Stimulated activated CD8-positive, alpha-beta memory T cell treated with anti-CD3 and anti-CD28 coated beads, Interleukin-15, amount 100 ng/mL, for 24 hours (primary cell): ENCODE data around the gene CAND2.

ENCODE experiments used
- DNase-seq: peaks from one replicate; pipeline ENCODE4 v3.0.0-alpha.2; 2020; ENCODE audit warnings: low read depth

The CAND2 gene

DNA sequence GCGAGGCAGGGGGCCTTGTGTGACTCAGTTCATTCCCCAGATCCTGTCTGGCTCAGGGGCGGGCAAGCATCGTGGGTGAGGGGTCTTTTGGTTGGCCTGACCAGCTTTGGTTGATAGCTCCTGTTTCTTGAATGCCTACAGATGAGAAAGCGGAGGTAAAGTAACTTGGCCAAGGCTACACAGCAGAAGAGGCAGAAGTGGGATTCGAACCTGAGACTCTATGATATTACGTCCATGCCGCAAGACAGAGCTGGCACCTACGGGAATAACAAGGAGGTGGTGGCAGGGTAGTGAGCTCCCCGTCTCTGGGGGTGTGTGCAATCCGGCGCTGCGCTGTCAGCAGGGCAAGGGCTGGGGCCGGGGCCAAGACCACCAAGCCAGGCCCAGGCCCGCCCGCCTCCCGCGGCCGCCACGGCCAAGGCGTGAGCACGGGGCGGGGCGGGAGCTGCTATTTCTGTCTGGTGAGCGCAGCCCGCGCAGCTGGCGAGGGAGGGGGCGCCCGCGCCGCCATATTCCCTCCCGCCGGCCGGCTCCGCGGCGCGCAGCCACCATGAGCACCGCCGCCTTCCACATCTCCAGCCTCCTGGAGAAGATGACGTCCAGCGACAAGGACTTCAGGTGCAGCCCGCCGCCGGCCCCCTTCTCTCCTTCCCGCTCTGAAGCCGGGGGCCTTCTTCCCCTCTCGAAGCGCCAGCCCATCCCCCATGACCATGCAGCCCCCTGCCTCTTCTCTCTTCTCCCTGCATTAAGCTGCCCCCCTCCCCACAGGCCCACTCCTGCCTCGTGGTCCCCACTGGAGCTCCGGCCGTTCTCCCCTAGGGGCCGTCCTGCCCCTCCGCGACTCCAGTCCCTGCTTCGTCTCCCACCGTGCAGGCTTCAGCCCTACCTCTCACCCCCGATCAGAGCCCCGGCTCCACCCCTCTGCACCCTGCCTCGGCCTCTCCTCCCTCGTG is at the start of gene CAND2:
CAND2 (plus strand) TSS at position 510 of the 953 bp plus-strand sequence; CDS start at position 551, 41 bp downstream.
- DNase-seq, result no peak

DNA sequence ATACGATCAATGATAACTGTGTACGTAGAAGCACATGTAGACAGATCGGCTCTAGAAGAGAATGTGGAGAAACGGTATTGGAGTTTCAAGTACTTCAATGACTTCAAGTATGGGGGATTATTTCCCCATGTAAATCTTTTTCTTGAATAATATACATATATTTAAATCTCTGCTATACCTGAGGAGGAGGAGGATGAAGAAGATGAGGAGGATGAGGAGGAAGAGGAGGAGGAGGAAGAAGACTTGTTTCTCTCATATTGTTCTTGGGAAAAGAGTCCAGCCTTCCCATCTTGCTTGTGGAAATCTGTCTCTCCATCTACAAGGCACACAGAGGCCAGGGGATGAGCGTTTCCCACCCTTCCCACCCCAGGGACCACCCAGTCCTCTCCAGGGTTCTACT is 48.0 kb upstream of the CAND2 start:
- DNase-seq, result no peak

DNA sequence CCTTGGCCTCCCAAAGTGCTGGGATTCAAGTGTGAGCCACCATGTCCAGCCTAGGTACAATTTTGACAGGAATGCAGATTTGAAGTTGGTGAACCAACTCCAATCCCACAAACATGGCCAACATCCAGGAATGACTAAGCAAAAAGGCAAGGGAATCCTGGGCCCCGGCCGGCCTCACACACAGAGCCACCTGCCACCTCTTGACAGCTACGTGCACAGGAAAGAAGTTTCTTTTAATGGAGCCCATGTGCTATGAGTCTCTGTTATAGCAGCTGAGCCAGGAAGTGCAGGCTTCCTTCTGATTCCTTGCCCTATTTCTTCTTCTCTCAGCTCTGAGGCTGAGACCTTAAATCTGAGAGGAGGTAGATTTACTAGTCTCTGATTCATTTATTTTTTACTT is 46.3 kb upstream of the CAND2 start:
- no peak for DNase-seq

DNA sequence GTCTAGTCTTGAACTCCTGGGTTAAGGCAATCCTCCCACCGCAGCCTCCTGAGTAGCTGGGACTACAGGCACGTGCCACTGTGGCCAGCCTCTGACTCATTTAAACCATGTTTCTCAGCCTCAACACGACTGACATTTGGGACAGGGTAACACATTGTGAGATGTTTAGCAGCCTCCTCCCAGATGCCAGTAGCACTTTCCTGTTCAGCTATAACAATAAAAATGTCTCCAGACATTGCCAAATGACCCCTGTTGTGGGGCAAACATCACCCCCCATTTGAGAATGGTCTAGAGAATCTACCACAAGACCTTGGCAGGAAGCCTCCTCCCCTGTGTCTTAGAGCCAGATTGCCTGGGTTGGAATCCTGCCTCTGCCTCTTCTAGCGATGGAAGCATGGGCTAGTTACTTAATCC is 45.8 kb upstream of the CAND2 start:
- DNase-seq, result no peak

DNA sequence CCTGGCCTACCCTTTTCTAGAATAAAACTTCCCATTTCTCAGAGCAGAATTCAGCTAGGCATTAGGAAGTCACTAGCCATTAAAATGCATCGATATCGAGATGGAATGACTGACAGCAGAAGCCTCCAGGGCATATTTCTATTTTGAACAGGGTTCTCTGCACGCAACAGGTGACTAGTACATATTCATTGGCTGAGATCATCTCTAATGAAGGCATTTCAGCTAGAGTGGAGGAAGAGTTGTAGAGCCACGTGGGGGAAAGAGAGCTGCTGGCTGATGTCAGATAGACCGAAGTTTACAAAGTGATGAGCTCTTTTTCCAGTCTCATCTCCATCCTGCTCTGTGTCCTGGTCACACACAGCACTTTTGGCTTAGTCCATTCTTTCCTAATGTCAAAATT is 44.9 kb upstream of the CAND2 start:
- DNase-seq, result no peak

DNA sequence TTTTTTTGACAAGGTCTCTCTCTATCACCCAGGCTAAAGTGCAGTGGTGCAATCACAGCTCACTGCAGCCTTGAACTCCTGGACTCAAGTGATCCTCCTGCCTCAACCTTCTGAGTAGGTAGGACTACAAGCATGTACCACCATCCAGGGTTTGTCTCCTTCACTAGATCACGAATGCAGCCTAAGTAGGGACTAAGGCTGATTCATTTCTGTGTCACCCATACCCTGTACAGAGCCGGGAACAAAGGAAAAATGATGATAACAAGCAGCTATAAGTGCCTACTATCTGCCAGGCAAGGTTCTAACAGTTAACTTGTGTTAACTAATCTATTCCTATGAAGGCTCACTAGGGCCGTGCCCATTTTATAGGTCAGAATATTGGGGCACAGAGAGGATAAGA is 44.4 kb upstream of the CAND2 start:
- DNase-seq, result no peak

DNA sequence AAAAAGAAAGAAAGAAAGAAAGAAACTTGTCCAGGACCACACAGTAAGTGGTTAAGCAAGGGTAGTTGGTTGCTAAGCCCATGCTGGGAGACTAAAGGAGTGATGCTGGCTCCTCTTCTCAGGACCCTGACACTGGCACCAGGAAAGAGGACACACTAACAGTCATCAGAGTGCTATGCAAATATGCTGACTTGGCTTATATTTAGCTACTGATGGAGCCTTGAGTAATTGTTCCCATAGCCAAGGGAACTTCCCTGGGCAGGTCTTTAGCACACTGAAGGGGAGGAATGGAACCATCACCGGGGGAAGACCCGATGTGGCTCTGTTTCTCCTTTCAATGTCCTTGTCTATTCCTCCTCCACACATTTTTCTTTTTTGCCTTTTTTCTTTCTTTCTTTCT is 43.7 kb upstream of the CAND2 start:
- no peak for DNase-seq

DNA sequence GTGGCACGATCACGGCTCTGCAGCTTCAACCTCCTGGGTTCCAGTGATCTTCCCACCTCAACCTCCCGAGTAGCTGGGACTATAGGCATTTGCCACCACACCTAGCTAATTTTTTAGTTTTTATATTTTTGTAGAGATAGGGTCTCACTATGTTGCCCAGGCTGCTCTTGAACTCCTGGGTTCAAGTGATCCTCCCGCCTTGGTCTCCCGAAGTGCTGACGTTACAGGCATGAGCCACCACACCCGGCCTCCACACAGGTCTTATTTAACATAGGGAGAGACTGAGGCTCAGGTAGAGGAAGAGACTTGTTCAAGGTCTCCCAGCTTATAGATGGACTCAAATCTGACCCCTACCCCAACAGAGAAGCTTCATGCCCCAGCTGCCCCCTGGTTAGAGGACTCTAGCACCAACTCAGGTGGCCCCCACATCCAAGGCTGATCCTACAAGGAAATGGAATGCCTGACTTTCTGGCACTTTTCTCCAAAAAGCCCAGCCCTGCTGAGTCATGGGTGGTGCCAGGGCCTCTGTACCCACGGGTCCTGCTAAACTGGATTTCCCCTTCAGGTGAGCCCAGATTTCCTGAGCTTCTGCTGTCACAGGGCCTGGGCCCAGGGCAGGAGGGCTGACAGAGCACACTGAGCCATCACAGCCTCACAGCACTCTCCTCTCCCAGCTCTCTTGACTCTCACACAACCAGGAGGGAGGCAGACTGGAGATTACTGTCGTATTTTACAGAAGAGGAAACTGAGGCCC is 43.0 kb upstream of the CAND2 start:
- no peak for DNase-seq

DNA sequence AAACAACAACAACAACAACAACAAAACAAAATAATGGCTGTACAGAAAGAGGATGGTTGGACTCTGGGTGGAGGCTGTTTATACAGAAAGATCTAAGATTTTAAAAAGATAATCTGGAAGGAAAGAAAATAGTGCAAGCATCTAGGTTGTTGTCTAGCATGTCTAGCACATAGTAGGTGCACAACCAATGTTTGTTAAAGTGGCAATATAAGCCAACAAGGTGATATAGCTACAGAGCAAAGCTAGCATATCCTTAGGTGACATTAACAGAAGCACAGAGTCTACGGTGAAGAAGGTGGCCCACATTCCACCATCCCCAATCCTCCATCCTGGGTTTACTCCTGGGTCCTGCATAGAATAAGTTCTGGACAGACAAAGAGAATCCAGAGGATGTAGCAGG is 42.2 kb upstream of the CAND2 start:
- DNase-seq, result no peak

DNA sequence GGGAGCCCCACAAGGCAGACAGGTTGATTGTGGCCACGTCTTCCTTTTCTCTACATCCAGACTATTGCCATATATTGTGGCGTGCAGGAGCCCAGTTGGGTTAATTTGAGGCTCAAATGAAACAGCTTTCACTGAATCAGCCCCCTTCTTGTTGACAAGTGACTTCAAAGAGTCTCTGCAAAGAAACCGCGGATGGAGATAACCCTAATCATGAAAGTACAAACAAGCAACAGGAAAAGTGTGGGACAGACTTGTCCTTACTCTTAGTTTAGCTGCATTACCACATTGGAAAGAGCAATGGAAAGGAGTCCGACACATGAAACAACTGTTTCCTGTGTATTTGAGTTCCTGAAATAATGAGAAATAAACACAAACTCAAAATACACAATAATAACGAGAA is 40.7 kb upstream of the CAND2 start:
- DNase-seq, result no peak

DNA sequence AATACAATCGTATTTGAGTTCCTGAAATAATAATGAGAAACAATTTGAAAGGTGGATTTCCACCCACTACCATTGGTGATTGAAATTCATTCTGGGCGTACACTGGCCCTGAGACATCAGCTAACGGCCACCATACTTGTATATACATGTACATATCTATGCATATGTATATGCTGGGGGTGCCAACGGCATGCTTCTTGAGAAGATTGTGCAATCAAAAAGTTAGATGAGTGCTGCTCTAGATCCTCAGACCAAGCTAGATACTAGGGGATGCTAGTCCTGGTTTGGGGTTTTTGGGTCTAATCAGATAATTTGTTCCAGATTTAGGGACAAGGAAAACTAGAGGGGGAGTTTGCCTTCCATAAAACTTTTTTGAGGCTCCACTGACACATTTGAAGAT is 40.3 kb upstream of the CAND2 start:
- DNase-seq, result no peak

DNA sequence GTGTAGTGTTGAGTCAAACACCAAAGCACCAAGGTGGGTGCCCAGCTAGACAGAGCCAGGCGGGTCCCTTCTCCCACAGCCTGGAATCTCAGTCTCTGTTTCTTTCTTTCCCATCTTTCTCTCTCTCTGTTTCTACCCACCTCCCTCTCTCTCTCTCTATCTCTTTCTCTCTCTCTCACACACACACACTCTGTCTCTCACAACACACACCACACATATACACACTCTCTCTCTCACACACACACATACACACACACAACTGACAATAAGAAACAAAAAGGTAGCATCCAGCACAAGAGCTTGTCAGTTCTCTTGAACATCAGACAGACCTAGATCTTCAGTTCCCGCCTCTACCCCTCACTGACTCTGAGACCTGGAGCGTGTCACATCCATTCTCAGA is 39.8 kb upstream of the CAND2 start:
- no peak for DNase-seq

DNA sequence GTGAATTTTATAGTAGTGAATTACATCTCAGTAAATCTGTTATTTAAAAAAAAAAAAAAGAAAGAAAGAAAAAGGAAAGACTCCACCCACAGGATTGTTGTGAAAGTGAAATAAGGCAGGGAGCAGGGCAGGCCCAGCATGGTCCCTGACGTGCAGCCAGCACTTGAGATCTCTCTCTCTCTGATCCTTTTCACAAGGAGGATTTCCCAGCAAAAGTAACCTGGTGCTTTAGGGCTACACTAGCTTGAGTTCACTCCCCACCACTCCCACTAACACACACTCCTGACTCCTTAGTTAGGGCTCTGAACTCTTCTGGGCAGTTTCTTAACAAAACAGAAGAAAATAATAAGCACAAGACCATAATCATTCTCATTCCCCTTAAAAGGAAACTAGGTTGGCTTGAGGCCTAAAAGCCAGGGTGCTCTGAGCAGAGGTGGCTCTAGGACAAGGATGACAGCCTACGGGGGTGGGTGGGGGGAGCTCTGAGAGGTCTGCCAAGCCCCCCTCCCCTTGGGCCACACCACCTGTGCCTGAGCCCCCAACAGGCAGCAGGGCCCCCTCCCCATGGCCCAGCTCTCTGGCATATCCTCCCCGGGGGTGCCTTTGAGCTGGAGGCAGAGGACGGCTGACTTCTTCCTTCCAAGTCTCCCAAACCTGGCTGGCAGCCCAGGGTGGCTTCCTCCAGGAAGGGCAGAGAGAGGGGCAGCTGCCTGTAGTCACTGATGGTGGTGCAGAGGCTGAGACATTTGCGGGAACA is 38.3 kb upstream of the CAND2 start:
- no peak for DNase-seq

DNA sequence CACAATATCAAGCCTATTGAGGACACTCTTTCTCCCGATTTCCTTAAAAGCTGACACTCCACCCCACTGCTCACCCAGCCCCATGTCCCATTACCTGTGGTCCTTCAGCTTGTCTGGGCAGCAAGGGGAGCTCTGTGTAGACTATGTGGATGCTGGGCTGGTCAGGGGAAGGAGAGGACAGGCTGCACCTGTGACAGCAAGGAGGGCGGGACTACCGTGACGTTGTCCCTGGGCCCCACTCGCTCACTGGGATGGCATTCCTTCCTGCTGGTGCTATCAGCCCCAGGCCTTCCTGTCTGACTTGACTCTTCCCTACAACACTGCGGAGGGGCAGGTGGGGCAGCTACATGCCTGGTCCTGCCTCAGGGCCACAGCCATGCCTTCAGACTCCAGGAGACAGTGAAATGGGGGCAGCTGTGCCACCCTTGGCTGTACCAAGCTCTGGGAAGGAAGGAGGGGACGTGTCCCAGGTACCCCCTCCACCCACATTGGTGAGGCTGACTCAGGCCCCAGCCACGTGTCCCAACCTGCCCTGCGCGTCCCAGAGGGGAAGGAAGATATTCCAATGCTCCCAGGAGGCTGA is 37.3 kb upstream of the CAND2 start, which contains the start of gene TMEM40:
TMEM40 (minus strand) TSS at position 163 of the 583 bp plus-strand sequence. CDS start 9,427 bp downstream, outside the sequence.
- DNase-seq, result no peak

DNA sequence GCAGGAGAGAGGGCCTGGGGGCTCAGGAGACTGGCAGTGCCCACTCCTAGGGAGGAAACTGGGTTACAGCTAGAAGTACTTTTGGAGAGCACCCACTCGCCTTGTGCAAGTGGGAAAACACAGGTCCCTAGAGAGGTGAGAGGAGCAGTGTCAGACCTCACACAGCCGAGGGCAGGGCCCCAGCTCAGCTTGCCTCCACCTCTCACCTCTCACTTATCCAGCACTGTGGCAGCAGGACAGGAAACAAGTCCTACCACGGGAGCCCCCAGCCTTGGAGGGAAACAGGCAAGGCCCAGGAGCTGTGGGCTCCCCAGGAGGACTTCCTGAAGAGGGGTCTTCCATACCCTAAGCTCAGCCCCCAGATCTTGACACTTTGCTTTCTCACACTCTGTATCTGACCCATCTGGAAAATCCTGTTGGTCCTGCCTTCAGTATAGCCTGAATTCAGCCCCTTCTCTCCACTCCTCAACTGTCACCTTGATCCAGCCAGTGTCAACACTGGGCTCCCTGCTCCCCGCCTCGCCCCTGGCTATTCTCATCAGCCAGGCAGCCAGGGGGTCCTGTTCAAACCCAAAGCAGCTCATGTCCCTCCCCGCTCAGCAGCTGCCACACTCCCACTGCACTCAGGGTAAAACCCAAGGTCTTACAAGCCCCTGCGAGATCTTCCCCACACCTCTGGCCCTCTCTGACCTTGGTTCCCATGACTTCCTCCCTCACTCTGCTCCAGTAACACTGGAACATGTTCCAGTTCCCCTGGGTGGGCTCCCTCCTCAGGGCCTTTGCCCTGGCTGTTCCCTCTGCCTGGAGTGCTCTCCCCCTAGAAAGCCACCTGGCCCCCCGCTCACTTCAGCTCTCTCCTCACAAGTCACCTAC is 36.6 kb upstream of the CAND2 start:
- DNase-seq, result no peak

DNA sequence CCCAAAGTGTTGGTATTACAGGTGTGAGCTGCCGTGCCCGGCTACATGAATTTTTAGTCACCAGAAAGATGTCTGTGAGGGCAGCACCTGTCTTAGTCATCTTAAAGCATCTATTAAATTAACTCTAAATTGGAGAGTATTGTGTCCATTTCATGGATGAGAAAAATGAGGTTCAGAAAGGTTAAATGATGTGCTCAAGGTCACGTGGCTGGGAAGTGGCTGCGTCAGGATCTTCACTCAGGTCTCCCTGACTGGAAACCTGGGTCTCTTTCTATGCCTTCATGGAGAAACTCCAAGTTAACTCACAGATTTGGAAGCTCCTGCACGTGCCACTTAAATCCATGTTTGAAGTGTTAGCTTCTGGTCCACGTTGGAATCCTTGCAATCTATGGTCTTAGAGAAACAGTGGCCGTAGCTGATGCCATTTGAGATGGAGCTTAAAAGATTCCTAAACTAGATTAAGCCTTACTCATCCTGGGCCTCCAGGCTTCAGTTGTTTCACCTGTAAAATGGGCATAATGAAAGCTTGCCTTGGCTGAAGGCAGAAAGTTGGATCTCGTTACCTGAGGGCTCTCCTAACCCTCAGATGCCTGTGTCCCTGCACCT is 32.2 kb upstream of the CAND2 start:
- DNase-seq, result no peak

DNA sequence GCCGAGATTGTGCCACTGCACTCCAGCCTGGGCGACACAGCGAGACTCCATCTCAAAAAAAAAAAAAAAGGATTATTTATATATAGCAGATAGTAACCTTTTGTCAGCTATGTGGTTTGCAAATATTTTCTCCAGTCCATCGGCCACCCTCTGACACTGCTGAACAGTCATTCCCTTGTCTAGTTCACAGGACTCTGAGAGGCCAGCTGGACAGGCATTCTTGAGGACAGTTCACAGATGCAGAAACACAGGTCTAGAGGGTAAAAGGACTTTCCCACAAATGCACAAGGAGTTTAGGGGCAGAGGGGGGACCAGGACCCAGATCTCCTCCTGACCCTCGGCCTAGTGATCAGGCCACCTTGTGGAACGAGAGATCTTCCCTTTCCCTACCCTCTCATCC is 29.9 kb upstream of the CAND2 start:
- no peak for DNase-seq

DNA sequence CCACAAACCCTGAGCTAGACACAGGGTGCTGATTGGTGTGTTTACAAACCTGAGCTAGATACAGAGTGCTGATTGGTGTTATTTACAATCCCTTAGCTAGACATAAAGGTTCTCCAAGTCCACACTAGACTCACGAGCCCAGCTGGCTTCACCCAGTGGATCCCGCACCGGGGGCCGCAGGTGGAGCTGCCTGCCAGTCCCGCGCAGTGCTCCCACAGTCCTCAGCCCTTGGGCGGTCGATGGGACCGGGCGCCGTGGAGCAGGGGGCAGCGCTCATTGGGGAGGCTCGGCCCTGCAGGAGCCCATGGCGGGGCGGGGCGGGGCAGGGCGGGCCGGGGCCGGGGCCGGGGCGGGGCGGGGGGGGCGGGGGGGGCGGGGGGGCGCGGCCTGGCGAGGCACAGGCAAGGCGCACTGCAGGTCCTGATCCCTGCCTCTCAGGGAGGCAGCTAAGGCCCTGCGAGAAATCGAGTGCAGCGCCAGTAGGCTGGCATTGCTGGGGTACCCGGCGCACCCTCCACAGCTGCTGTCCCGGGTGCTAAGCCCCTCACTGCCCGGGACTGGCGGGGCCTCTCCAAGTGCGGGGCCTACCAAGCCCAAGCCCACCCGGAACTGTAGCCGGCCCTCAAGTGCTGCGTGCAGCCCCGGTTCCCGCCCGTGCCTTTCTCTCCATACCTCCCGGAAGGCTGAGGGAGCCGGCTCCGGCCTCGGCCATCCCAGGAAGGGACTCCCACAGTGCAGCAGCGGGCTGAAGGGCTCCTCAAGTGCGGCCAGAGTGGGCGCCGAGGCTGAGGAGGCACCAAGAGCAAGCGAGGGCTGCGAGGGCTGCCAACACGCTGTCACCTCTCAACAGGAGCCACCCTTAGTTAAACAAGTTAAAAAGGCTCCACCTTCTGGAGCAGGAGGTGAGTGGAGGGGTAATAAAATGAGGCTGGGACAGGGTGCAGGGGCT is 27.6 kb upstream of the CAND2 start:
- DNase-seq, result no peak

DNA sequence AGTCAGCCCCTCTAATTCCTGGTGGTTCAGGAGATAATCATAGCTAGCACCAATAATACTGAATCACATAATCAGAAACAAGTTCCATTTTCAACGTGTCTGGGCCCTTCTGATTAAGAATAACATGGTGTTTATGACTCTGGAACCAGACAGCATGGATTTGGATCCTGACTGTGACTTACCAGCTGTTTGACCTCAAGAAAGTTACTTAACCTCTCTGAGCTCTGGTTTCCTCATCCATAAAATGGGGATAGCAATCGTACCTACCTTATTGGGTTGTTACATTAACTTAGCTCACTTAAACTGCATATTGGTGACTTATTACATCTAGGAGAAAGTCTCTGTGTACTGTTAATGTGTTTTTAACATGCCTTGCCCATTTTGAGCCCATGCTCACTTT is 26.7 kb upstream of the CAND2 start:
- no peak for DNase-seq
